ENCODE data around the gene PIAS2. TPM values are rescaled to one million over a fixed set of nuclear protein-coding genes. Genes with fewer than 3 reads are reported as not detected.

PIAS2 gene
- total and polyA plus RNA-seq, 2 experiments from 2014 or later = 18.4 to 30.7 TPM

GRCh38 chr18:46946656-46947282, 29.5 kb upstream of the PIAS2 start:
- Histone ChIP-seq H3K79me2 (no peaks in the 10 kb centered on the region), H3K9me3 (ENCODE audit: low read depth) (no peaks in the 10 kb centered on the region), H4K20me1 (ENCODE audit: insufficient read depth, poor library complexity, severe bottlenecking) (no peaks in the 10 kb centered on the region), H2AFZ (peak overlapping the region; percentile 77), H3K9me2 (replicated peaks; ENCODE audit: insufficient read depth) (no peaks in the 10 kb centered on the region), H3K4me1 (ENCODE audit: insufficient read depth) (no peaks in the 10 kb centered on the region), H3K4me2 (peak overlapping the region; percentile 77), H3K4me3 (peak overlapping the region; percentile 45), H3K36me3 (replicated peaks; ENCODE audit: insufficient read depth, low read depth) (no peaks in the 10 kb centered on the region), H3K27ac (no peak overlapping the region), H3K27me3 (no peaks in the 10 kb centered on the region)
- WGBS (ENCODE audit: low lambda C conversion rate, missing lambda C conversion rate) = under 1% methylated on average over 32 of the region's 32 CpGs
- TF ChIP-seq EZH2 (IDR thresholded peaks at IDR 0.05; ENCODE audit: borderline replicate concordance) (no peak), CTCF (IDR thresholded peaks at IDR 0.05; ENCODE audit: poor library complexity) (no peak)
- DNase-seq (ENCODE audit: low spot score) = peak; percentile 87

DNA sequence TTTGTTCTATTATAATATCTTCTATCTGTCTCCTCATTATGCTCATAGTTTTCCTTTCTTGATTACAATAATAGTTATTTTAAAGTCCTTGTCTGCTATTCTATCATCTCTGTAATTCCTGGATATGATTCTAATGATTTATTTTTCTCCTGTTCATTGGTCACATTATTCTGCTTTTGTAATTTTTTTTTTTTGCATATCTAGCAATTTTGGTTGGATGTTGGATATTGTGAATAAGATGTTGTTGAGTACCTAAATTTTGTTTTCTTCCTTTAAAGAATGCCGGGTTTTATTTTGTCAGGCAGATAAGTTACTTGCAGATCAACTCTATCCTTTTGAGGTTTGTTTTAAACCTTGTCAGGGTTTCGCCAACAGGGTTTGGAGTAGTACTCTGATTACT, 25.3 kb upstream of the PIAS2 start:
- H2AFZ ChIP-seq = no peak overlapping the region
- no peaks in the 10 kb centered on the region for H3K36me3 ChIP-seq (replicated peaks; ENCODE audit: insufficient read depth, low read depth)
- no peaks in the 10 kb centered on the region for H3K9me2 ChIP-seq (replicated peaks; ENCODE audit: insufficient read depth)
- WGBS (ENCODE audit: low lambda C conversion rate, missing lambda C conversion rate) = 93% methylated on average over 2 of the region's 2 CpGs
- no peaks in the 10 kb centered on the region for H3K27me3 ChIP-seq
- DNase-seq (ENCODE audit: low spot score) = no peak
- H3K9me3 ChIP-seq (ENCODE audit: low read depth) = no peaks in the 10 kb centered on the region
- H3K79me2 ChIP-seq = no peaks in the 10 kb centered on the region
- no peak overlapping the region for H3K4me3 ChIP-seq
- H4K20me1 ChIP-seq (ENCODE audit: insufficient read depth, poor library complexity, severe bottlenecking) = no peaks in the 10 kb centered on the region
- TF ChIP-seq EZH2phosphoT487 (IDR thresholded peaks at IDR 0.05; ENCODE audit: low read depth, severe bottlenecking, unreplicated experiment) (no peak), EZH2 (IDR thresholded peaks at IDR 0.05; ENCODE audit: borderline replicate concordance) (no peak), CTCF (IDR thresholded peaks at IDR 0.05; ENCODE audit: poor library complexity) (no peak)
- no peak overlapping the region for H3K4me2 ChIP-seq
- H3K4me1 ChIP-seq (ENCODE audit: insufficient read depth) = peaks cover 6% of the 10 kb centered on the region
- no peak overlapping the region for H3K27ac ChIP-seq

DNA sequence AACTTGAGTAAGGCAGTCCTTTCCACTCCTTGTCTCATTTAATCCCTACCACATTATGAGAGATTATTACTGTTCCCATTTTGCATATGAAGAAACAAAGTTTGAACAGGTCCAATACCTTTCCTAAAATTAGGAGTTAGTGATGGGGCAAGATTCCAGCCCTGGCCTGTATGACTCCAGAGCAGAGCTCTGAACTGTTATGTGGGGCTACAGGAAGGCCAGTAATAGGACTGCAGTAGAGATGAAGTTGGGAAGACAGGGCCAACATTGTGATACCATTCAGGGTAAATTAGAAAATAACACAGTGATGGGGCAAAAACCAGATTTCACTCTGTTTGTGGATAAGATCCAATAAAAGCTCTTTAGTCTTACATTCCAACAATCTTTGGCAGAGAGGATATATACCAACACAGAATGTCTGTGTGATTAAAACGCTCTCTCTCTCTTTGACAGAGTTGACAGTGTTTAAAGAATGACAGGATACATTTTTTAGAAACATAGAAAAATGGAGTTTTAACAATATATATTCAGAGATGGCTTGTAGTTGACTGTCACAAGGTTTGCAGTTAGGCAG, 22.8 kb upstream of the PIAS2 start:
- Histone ChIP-seq H3K4me3 (no peak overlapping the region), H4K20me1 (ENCODE audit: insufficient read depth, poor library complexity, severe bottlenecking) (no peaks in the 10 kb centered on the region), H3K27ac (peak overlapping the region; percentile 30), H3K36me3 (replicated peaks; ENCODE audit: insufficient read depth, low read depth) (no peaks in the 10 kb centered on the region), H2AFZ (no peak overlapping the region), H3K4me1 (ENCODE audit: insufficient read depth) (peaks cover 6% of the 10 kb centered on the region), H3K4me2 (no peak overlapping the region), H3K9me2 (replicated peaks; ENCODE audit: insufficient read depth) (no peaks in the 10 kb centered on the region), H3K27me3 (no peaks in the 10 kb centered on the region), H3K79me2 (no peaks in the 10 kb centered on the region), H3K9me3 (ENCODE audit: low read depth) (no peaks in the 10 kb centered on the region)
- 81% methylated on average over 1 of the region's 1 CpG for WGBS (ENCODE audit: low lambda C conversion rate, missing lambda C conversion rate)
- TF ChIP-seq EZH2 (IDR thresholded peaks at IDR 0.05; ENCODE audit: borderline replicate concordance) (no peak), EZH2phosphoT487 (IDR thresholded peaks at IDR 0.05; ENCODE audit: low read depth, severe bottlenecking, unreplicated experiment) (no peak)
- no peak for DNase-seq (ENCODE audit: low spot score)

GRCh38 chr18:46939337-46939963, 22.1 kb upstream of the PIAS2 start:
- Histone ChIP-seq H3K9me2 (replicated peaks; ENCODE audit: insufficient read depth) (no peaks in the 10 kb centered on the region), H4K20me1 (ENCODE audit: insufficient read depth, poor library complexity, severe bottlenecking) (no peaks in the 10 kb centered on the region), H2AFZ (no peak overlapping the region), H3K9me3 (ENCODE audit: low read depth) (no peaks in the 10 kb centered on the region), H3K27me3 (no peaks in the 10 kb centered on the region), H3K36me3 (replicated peaks; ENCODE audit: insufficient read depth, low read depth) (no peaks in the 10 kb centered on the region), H3K27ac (peak overlapping the region; percentile 30), H3K4me1 (ENCODE audit: insufficient read depth) (peaks cover 6% of the 10 kb centered on the region), H3K4me3 (no peak overlapping the region), H3K4me2 (no peak overlapping the region), H3K79me2 (no peaks in the 10 kb centered on the region)
- TF ChIP-seq EZH2 (IDR thresholded peaks at IDR 0.05; ENCODE audit: borderline replicate concordance) = no peak
- TF ChIP-seq EZH2phosphoT487 (IDR thresholded peaks at IDR 0.05; ENCODE audit: low read depth, severe bottlenecking, unreplicated experiment) = no peak
- no peak for TF ChIP-seq CTCF (IDR thresholded peaks at IDR 0.05; ENCODE audit: poor library complexity)
- peak; percentile 53 for DNase-seq (ENCODE audit: low spot score)
- WGBS (ENCODE audit: low lambda C conversion rate, missing lambda C conversion rate) = 95% methylated on average over 1 of the region's 1 CpG
